Cardiac septum (tissue), 1 donor: ENCODE data around the gene TECR. TPM values are rescaled to one million over a fixed set of nuclear protein-coding genes. Genes with fewer than 3 reads are reported as not detected.
"Not testable (repeated sequence)": the region's sequence is repeated elsewhere in the genome, so short reads cannot be mapped to it uniquely, and the experiment has no call there.

Experiments
- DNase-seq: peaks from one replicate; pipeline ENCODE4 v3.0.0-alpha.2; 2020; ENCODE audit warnings: low spot score
- intact Hi-C: fragments of 100-400 bp; cut with DNase I; formaldehyde crosslinking; loops from one replicate; pipeline ENCODE4 v1.14.0; 2022
- total RNA-seq: library from RNA; stranded (reverse); fragmentation: NEBNext Ultra II Directional; extraction: Animal tissue kit (Norgen Biotek cat#: 25700); gene quantifications from one replicate; pipeline ENCODE4 v1.2.1, GENCODE V29; 2021
- donor health status: DM: no; HTN: no; CAD: no.

Gene TECR
- total RNA-seq, 1 donor from 2014 or later: 62.0 TPM

- DNase-seq: no peak
- intact Hi-C loops: no loop called here
Measured at GRCh38 chr19:14555918-14556661, 26.7 kb downstream of the TECR start.

- intact Hi-C loops: no loop called here
- peak; percentile 93 for DNase-seq
Measured at GRCh38 chr19:14556662-14557188, 27.3 kb downstream of the TECR start.

- intact Hi-C loops: no loop called here
- DNase-seq: no peak
Measured at GRCh38 chr19:14558370-14559066, 29.1 kb downstream of the TECR start.

GRCh38 chr19:14559916-14560775 is 30.8 kb downstream of the TECR start:
- intact Hi-C loops: no loop called here
- no peak for DNase-seq

- DNase-seq: no peak
- intact Hi-C loops: no loop called here
Measured at GRCh38 chr19:14560776-14561108, 31.3 kb downstream of the TECR start.

GRCh38 chr19:14561249-14561648 is 31.9 kb downstream of the TECR start:
- intact Hi-C loops: no loop called here
- DNase-seq: no peak

- DNase-seq: peak; percentile 84
- intact Hi-C loops: no loop called here
Measured at GRCh38 chr19:14561847-14562351, 32.5 kb downstream of the TECR start.

- intact Hi-C loops: no loop called here
- no peak for DNase-seq
Measured at GRCh38 chr19:14562660-14563589, 33.5 kb downstream of the TECR start.

GRCh38 chr19:14563590-14563926 is 34.2 kb downstream of the TECR start:
- no peak for DNase-seq
- intact Hi-C loops: no loop called here

- no peak for DNase-seq
- intact Hi-C loops: no loop called here
Measured at GRCh38 chr19:14563989-14564651, 34.7 kb downstream of the TECR start.

GRCh38 chr19:14564652-14565297 is 35.4 kb downstream of the TECR start:
- DNase-seq, intact Hi-C loops: not testable (repeated sequence)

- intact Hi-C loops: no loop called here
- DNase-seq: no peak
Measured at GRCh38 chr19:14565298-14565679, 35.9 kb downstream of the TECR start.

- intact Hi-C loops: no loop called here
- peak; percentile 53 for DNase-seq
Measured at GRCh38 chr19:14565765-14566711, 36.6 kb downstream of the TECR start.

GRCh38 chr19:14566712-14567077 is 37.3 kb downstream of the TECR start:
- no peak for DNase-seq
- intact Hi-C loops: no loop called here

- intact Hi-C loops: no loop called here
Measured at GRCh38 chr19:14567079-14567478, 37.7 kb downstream of the TECR start.

GRCh38 chr19:14570864-14571527 is 41.6 kb downstream of the TECR start:
- intact Hi-C loops: loop anchor here (5.0 kb wide), 1 partner anchor 116 kb away; no protein-coding TSS in a partner anchor
- DNase-seq: no peak

More at GRCh38 chr19:14567079-14567478, 37.7 kb downstream of the TECR start:
- DNase-seq: no peak
